ENCODE results near the gene HOXA9. TPM values are rescaled to one million over a fixed set of nuclear protein-coding genes. Genes with fewer than 3 reads are reported as not detected.
A peak's percentile ranks its signal among the peaks of the same experiment; 100 is the strongest.

Gene HOXA9
- total and polyA plus RNA-seq, 4 donors: 0.02 to 0.70 TPM; not detected in 2

DNA sequence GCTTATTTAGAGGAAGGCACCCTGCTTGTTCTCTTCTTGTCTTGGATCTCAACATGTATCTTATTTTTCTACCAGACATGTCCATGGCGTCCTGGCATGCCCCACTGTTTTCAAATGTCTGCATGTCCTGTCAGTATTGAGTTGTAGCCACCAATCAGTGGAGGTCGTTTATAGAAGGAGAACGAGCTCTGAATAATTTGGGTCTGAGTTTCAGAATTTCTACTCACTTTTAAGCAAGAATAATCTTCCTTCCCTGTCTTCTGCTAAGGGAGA, 37.5 kb upstream of the HOXA9 start:
- Histone ChIP-seq H3K27ac (ENCODE audit: low read depth in 1 of 2, low read length in 2 of 2) (no peak overlapping the region), H3K4me3 (ENCODE audit: low read depth in 1 of 3, low read length in 3 of 3) (no peak overlapping the region), H3K9me3 (ENCODE audit: control insufficient read depth in 4 of 4, low read length in 3 of 4) (peaks cover 0 to 9% (median 0%) of the 10 kb centered on the region in 4 donors), H3K4me1 (ENCODE audit: control insufficient read depth in 4 of 4, insufficient read depth in 4 of 4, low read length in 3 of 4) (peaks cover 17 to 34% (median 29%) of the 10 kb centered on the region in 4 donors), H3K9ac (ENCODE audit: low read depth in 1 of 2, low read length in 2 of 2) (no peak overlapping the region), H3K27me3 (ENCODE audit: control insufficient read depth in 4 of 4, insufficient read depth in 4 of 4, low read length in 3 of 4) (peaks cover 5 to 52% (median 28%) of the 10 kb centered on the region in 4 donors), H3K36me3 (ENCODE audit: control insufficient read depth in 4 of 4, insufficient read depth in 3 of 4, low read depth in 1 of 4, low read length in 3 of 4) (no peaks in the 10 kb centered on the region)
- 11% methylated on average over 3 of the region's 3 CpGs for WGBS
- DNase-seq (ENCODE audit: low spot score): no peak
- TF ChIP-seq GABPA (IDR thresholded peaks at IDR 0.05 in 1 of 2, conservative IDR thresholded peaks at IDR 0.05 in 1 of 2) (no peak), RAD21 (IDR thresholded peaks at IDR 0.05) (no peak), RXRA (IDR thresholded peaks at IDR 0.05) (no peak), YY1 (IDR thresholded peaks at IDR 0.05) (no peak)
- TF ChIP-seq, protein P1, sequence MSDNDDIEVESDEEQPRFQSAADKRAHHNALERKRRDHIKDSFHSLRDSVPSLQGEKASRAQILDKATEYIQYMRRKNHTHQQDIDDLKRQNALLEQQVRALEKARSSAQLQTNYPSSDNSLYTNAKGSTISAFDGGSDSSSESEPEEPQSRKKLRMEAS (IDR thresholded peaks at IDR 0.05): no peak

DNA sequence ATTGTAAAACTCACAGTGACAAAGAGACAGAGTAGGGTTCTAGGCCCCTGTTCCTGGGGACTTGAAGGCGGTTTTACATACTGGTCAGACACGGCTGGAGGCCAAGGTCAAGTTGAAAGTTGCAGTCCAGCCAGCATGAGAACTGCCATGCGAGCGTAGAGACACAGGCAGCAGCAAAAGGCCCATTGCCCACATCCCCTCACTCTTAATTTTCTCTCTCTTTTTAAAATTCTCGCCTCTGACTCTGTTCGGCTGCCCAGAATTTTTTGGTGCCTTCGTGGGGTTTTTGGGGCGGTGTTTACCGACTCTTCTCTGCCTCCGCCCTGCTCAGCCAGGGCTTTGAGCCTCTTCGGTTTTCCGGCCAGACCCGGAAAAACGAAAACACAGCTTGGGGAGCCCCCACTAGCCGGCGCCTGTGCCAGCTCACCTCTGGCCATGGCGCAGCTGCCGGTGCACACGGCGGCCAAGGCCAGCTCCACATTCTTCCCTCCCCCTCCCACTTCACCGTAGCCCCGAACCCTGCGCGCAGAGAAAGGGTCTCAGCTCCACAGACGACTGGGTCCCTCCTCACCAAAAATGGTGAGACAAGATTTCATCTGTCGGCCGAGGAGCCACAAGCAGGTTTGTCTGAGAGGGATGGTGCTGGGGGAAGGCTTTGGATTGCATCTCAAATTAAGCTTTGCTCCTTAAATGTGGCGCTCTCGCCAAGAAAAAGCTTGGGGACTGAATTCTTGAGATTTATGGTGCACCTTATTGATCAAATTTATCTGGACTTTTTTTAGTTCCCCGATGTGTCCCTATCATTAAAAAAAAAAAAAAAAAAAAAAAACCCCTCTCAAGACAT, 36.9 kb upstream of the HOXA9 start:
- Histone ChIP-seq H3K4me3 (ENCODE audit: low read depth in 1 of 3, low read length in 3 of 3) (no peak overlapping the region), H3K4me1 (ENCODE audit: control insufficient read depth in 4 of 4, insufficient read depth in 4 of 4, low read length in 3 of 4) (peaks cover 17 to 34% (median 29%) of the 10 kb centered on the region in 4 donors), H3K27me3 (ENCODE audit: control insufficient read depth in 4 of 4, insufficient read depth in 4 of 4, low read length in 3 of 4) (peaks cover 5 to 53% (median 29%) of the 10 kb centered on the region in 4 donors), H3K27ac (ENCODE audit: low read depth in 1 of 2, low read length in 2 of 2) (no peak overlapping the region), H3K9ac (ENCODE audit: low read depth in 1 of 2, low read length in 2 of 2) (no peak overlapping the region), H3K36me3 (ENCODE audit: control insufficient read depth in 4 of 4, insufficient read depth in 3 of 4, low read depth in 1 of 4, low read length in 3 of 4) (no peaks in the 10 kb centered on the region), H3K9me3 (ENCODE audit: control insufficient read depth in 4 of 4, low read length in 3 of 4) (peaks cover 0 to 9% (median 0%) of the 10 kb centered on the region in 4 donors)
- peak; percentile 19 for DNase-seq (ENCODE audit: low spot score)
- 14% methylated on average over 30 of the region's 30 CpGs for WGBS
- no peak for TF ChIP-seq FOXA2 (IDR thresholded peaks at IDR 0.05)

DNA sequence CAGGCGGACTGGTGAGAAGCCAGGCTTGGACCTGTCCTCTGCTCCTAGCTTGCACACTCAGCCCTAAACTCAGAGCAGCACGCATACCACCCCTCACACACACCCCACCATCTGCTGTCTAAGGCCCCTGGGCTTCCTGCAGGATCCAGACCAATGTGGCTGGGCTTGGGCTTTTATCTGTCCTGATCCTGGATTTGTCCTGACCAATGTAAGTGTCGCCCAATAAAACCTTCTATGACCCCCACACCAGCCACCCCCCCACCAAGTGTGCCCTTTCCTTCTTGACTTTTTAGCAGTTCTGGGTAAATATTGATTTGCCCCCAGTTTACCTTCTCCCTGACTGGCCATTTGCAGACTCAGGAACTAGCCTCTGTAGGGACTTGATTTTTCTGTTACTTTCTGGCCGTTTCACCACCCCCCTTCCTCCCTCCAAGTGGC, 36.3 kb upstream of the HOXA9 start:
- Histone ChIP-seq H3K27ac (ENCODE audit: low read depth in 1 of 2, low read length in 2 of 2) (no peak overlapping the region), H3K9ac (ENCODE audit: low read depth in 1 of 2, low read length in 2 of 2) (no peak overlapping the region), H3K27me3 (ENCODE audit: control insufficient read depth in 4 of 4, insufficient read depth in 4 of 4, low read length in 3 of 4) (peaks cover 5 to 52% (median 29%) of the 10 kb centered on the region in 4 donors), H3K9me3 (ENCODE audit: control insufficient read depth in 4 of 4, low read length in 3 of 4) (peaks cover 0 to 9% (median 0%) of the 10 kb centered on the region in 4 donors), H3K36me3 (ENCODE audit: control insufficient read depth in 4 of 4, insufficient read depth in 3 of 4, low read depth in 1 of 4, low read length in 3 of 4) (no peaks in the 10 kb centered on the region), H3K4me1 (ENCODE audit: control insufficient read depth in 4 of 4, insufficient read depth in 4 of 4, low read length in 3 of 4) (peaks cover 17 to 34% (median 29%) of the 10 kb centered on the region in 4 donors), H3K4me3 (ENCODE audit: low read depth in 1 of 3, low read length in 3 of 3) (no peak overlapping the region)
- TF ChIP-seq RXRA (IDR thresholded peaks at IDR 0.05): no peak
- TF ChIP-seq JUND (IDR thresholded peaks at IDR 0.05): no peak
- no peak for TF ChIP-seq GABPA (IDR thresholded peaks at IDR 0.05 in 1 of 2, conservative IDR thresholded peaks at IDR 0.05 in 1 of 2)
- no peak for TF ChIP-seq YY1 (IDR thresholded peaks at IDR 0.05)
- TF ChIP-seq, protein P2, sequence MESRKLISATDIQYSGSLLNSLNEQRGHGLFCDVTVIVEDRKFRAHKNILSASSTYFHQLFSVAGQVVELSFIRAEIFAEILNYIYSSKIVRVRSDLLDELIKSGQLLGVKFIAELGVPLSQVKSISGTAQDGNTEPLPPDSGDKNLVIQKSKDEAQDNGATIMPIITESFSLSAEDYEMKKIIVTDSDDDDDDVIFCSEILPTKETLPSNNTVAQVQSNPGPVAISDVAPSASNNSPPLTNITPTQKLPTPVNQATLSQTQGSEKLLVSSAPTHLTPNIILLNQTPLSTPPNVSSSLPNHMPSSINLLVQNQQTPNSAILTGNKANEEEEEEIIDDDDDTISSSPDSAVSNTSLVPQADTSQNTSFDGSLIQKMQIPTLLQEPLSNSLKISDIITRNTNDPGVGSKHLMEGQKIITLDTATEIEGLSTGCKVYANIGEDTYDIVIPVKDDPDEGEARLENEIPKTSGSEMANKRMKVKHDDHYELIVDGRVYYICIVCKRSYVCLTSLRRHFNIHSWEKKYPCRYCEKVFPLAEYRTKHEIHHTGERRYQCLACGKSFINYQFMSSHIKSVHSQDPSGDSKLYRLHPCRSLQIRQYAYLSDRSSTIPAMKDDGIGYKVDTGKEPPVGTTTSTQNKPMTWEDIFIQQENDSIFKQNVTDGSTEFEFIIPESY (IDR thresholded peaks at IDR 0.05): no peak
- TF ChIP-seq NR2F2 (IDR thresholded peaks at IDR 0.05): no peak
- TF ChIP-seq HNF4A (conservative IDR thresholded peaks at IDR 0.05): no peak
- TF ChIP-seq RAD21 (IDR thresholded peaks at IDR 0.05): no peak
- TF ChIP-seq, protein P3, sequence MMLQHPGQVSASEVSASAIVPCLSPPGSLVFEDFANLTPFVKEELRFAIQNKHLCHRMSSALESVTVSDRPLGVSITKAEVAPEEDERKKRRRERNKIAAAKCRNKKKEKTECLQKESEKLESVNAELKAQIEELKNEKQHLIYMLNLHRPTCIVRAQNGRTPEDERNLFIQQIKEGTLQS (IDR thresholded peaks at IDR 0.05): no peak
- peak; percentile 27 for DNase-seq (ENCODE audit: low spot score)
- 12% methylated on average over 4 of the region's 4 CpGs for WGBS
